ENCODE results near the gene ARSD.
"Not testable (repeated sequence)": the region's sequence is repeated elsewhere in the genome, so short reads cannot be mapped to it uniquely, and the experiment has no call there.

GRCh38 chrX:2963449-2963848 is 34.3 kb upstream of the ARSD start:
- TF ChIP-seq CTCF, POLR2A (IDR thresholded peaks at IDR 0.05): not testable (repeated sequence)
